ENCODE data around the gene BTD.
"Not testable (repeated sequence)": the region's sequence is repeated elsewhere in the genome, so short reads cannot be mapped to it uniquely, and the experiment has no call there.

BTD gene

GRCh38 chr3:15616053-15616452, 14.5 kb downstream of the BTD start:
- Histone ChIP-seq H3K36me3 (replicated peaks in 1 of 2; ENCODE audit: control insufficient read depth in 2 of 2, insufficient read depth in 2 of 2, low read length in 2 of 2) (no peaks in the 10 kb centered on the region), H3K4me1 (ENCODE audit: control insufficient read depth in 2 of 2, insufficient read depth in 1 of 2, low read depth in 1 of 2, low read length in 2 of 2) (no peaks in the 10 kb centered on the region), H3K14ac (ENCODE audit: low read length) (no peak overlapping the region), H3K4me3 (ENCODE audit: low read length in 2 of 2) (no peak overlapping the region), H2BK12ac (ENCODE audit: low read length) (no peak overlapping the region), H3K9me3 (replicated peaks in 1 of 2; ENCODE audit: control insufficient read depth in 2 of 2, insufficient read depth in 1 of 2, low read depth in 1 of 2, low read length in 2 of 2) (peaks cover 5 to 11% of the 10 kb centered on the region in 2 donors), H3K27me3 (ENCODE audit: control insufficient read depth in 3 of 3, insufficient read depth in 3 of 3, low read depth in 1 of 3, low read length in 3 of 3) (no peaks in the 10 kb centered on the region), H2BK15ac (ENCODE audit: low read length) (no peak overlapping the region), H4K91ac (ENCODE audit: low read depth, low read length, poor library complexity) (no peak overlapping the region), H3K79me1 (ENCODE audit: low read depth, low read length) (no peaks in the 10 kb centered on the region), H2AK5ac (ENCODE audit: low read depth, low read length) (no peak overlapping the region), H2AFZ (ENCODE audit: low read length) (no peak overlapping the region), H3K23ac (ENCODE audit: low read depth, low read length, poor library complexity) (no peak overlapping the region), H3K4me2 (ENCODE audit: insufficient read depth, low read length, poor library complexity, severe bottlenecking) (no peak overlapping the region), H4K8ac (ENCODE audit: low read depth, low read length) (no peak overlapping the region), H3K27ac (replicated peaks; ENCODE audit: low read length) (no peak overlapping the region), H2BK120ac (ENCODE audit: low read depth, low read length) (no peak overlapping the region), H2BK5ac (ENCODE audit: low read length) (no peak overlapping the region), H3K18ac (ENCODE audit: low read length) (no peak overlapping the region), H3K9ac (ENCODE audit: low read depth, low read length, poor library complexity) (no peak overlapping the region), H3K4ac (ENCODE audit: low read length) (no peak overlapping the region)
- WGBS, 2 donors (ENCODE audit: extremely low coverage in 2 of 2, insufficient read length in 2 of 2, insufficient replicate concordance in 1 of 2) = no CpG with 5 or more reads among the region's 6 CpGs
- DNase-seq (ENCODE audit: low spot score) = no peak

- not testable (repeated sequence) for H2AK5ac ChIP-seq (ENCODE audit: low read depth, low read length); H3K9ac ChIP-seq (ENCODE audit: low read depth, low read length, poor library complexity); H4K91ac ChIP-seq (ENCODE audit: low read depth, low read length, poor library complexity); H2BK12ac ChIP-seq (ENCODE audit: low read length); H3K79me1 ChIP-seq (ENCODE audit: low read depth, low read length); H3K27ac ChIP-seq (replicated peaks; ENCODE audit: low read length); H4K8ac ChIP-seq (ENCODE audit: low read depth, low read length); H3K14ac ChIP-seq (ENCODE audit: low read length); DNase-seq (ENCODE audit: low spot score); H3K36me3 ChIP-seq (replicated peaks in 1 of 2; ENCODE audit: control insufficient read depth in 2 of 2, insufficient read depth in 2 of 2, low read length in 2 of 2); H3K4me1 ChIP-seq (ENCODE audit: control insufficient read depth in 2 of 2, insufficient read depth in 1 of 2, low read depth in 1 of 2, low read length in 2 of 2); H2AFZ ChIP-seq (ENCODE audit: low read length); H2BK5ac ChIP-seq (ENCODE audit: low read length); H3K4ac ChIP-seq (ENCODE audit: low read length); H3K18ac ChIP-seq (ENCODE audit: low read length); H2BK15ac ChIP-seq (ENCODE audit: low read length); H2BK120ac ChIP-seq (ENCODE audit: low read depth, low read length); H3K23ac ChIP-seq (ENCODE audit: low read depth, low read length, poor library complexity); H3K4me3 ChIP-seq (ENCODE audit: low read length in 2 of 2); H3K4me2 ChIP-seq (ENCODE audit: insufficient read depth, low read length, poor library complexity, severe bottlenecking); H3K27me3 ChIP-seq (ENCODE audit: control insufficient read depth in 3 of 3, insufficient read depth in 3 of 3, low read depth in 1 of 3, low read length in 3 of 3)
- H3K9me3 ChIP-seq (replicated peaks in 1 of 2; ENCODE audit: control insufficient read depth in 2 of 2, insufficient read depth in 1 of 2, low read depth in 1 of 2, low read length in 2 of 2) = peaks cover 5 to 12% of the 10 kb centered on the region in 2 donors
- WGBS, 2 donors (ENCODE audit: extremely low coverage in 2 of 2, insufficient read length in 2 of 2, insufficient replicate concordance in 1 of 2) = no CpG with 5 or more reads among the region's 8 CpGs
Measured at GRCh38 chr3:15619659-15620464, 18.3 kb downstream of the BTD start.

GRCh38 chr3:15623535-15624440, 22.2 kb downstream of the BTD start:
- peaks cover 5 to 12% of the 10 kb centered on the region in 2 donors for H3K9me3 ChIP-seq (replicated peaks in 1 of 2; ENCODE audit: control insufficient read depth in 2 of 2, insufficient read depth in 1 of 2, low read depth in 1 of 2, low read length in 2 of 2)
- no peak overlapping the region for H2AFZ ChIP-seq (ENCODE audit: low read length)
- DNase-seq (ENCODE audit: low spot score) = no peak
- no peaks in the 10 kb centered on the region for H3K4me1 ChIP-seq (ENCODE audit: control insufficient read depth in 2 of 2, insufficient read depth in 1 of 2, low read depth in 1 of 2, low read length in 2 of 2)
- H3K79me1 ChIP-seq (ENCODE audit: low read depth, low read length) = no peaks in the 10 kb centered on the region
- no peaks in the 10 kb centered on the region for H3K27me3 ChIP-seq (ENCODE audit: control insufficient read depth in 3 of 3, insufficient read depth in 3 of 3, low read depth in 1 of 3, low read length in 3 of 3)
- H2BK120ac ChIP-seq (ENCODE audit: low read depth, low read length) = no peak overlapping the region
- no peak overlapping the region for H3K23ac ChIP-seq (ENCODE audit: low read depth, low read length, poor library complexity)
- H3K9ac ChIP-seq (ENCODE audit: low read depth, low read length, poor library complexity) = no peak overlapping the region
- H4K8ac ChIP-seq (ENCODE audit: low read depth, low read length) = no peak overlapping the region
- H2BK12ac ChIP-seq (ENCODE audit: low read length) = no peak overlapping the region
- no CpG with 5 or more reads among the region's 4 CpGs for WGBS, 2 donors (ENCODE audit: extremely low coverage in 2 of 2, insufficient read length in 2 of 2, insufficient replicate concordance in 1 of 2)
- H2BK5ac ChIP-seq (ENCODE audit: low read length) = no peak overlapping the region
- H3K4me3 ChIP-seq (ENCODE audit: low read length in 2 of 2) = no peak overlapping the region
- no peak overlapping the region for H2AK5ac ChIP-seq (ENCODE audit: low read depth, low read length)
- no peak overlapping the region for H3K4me2 ChIP-seq (ENCODE audit: insufficient read depth, low read length, poor library complexity, severe bottlenecking)
- H3K18ac ChIP-seq (ENCODE audit: low read length) = no peak overlapping the region
- H3K27ac ChIP-seq (replicated peaks; ENCODE audit: low read length) = no peak overlapping the region
- H3K36me3 ChIP-seq (replicated peaks in 1 of 2; ENCODE audit: control insufficient read depth in 2 of 2, insufficient read depth in 2 of 2, low read length in 2 of 2) = no peaks in the 10 kb centered on the region
- no peak overlapping the region for H3K14ac ChIP-seq (ENCODE audit: low read length)
- no peak overlapping the region for H4K91ac ChIP-seq (ENCODE audit: low read depth, low read length, poor library complexity)
- H2BK15ac ChIP-seq (ENCODE audit: low read length) = no peak overlapping the region
- no peak overlapping the region for H3K4ac ChIP-seq (ENCODE audit: low read length)

- no peaks in the 10 kb centered on the region for H3K36me3 ChIP-seq (replicated peaks in 1 of 2; ENCODE audit: control insufficient read depth in 2 of 2, insufficient read depth in 2 of 2, low read length in 2 of 2)
- H3K23ac ChIP-seq (ENCODE audit: low read depth, low read length, poor library complexity) = no peak overlapping the region
- H2AFZ ChIP-seq (ENCODE audit: low read length) = no peak overlapping the region
Measured at GRCh38 chr3:15628967-15629366, 27.4 kb downstream of the BTD start.

More at GRCh38 chr3:15628967-15629366, 27.4 kb downstream of the BTD start:
- Histone ChIP-seq H2AK5ac (ENCODE audit: low read depth, low read length) (no peak overlapping the region), H3K9ac (ENCODE audit: low read depth, low read length, poor library complexity) (no peak overlapping the region), H3K9me3 (replicated peaks in 1 of 2; ENCODE audit: control insufficient read depth in 2 of 2, insufficient read depth in 1 of 2, low read depth in 1 of 2, low read length in 2 of 2) (no peaks in the 10 kb centered on the region), H2BK5ac (ENCODE audit: low read length) (no peak overlapping the region), H3K27ac (replicated peaks; ENCODE audit: low read length) (no peak overlapping the region), H4K91ac (ENCODE audit: low read depth, low read length, poor library complexity) (no peak overlapping the region), H3K18ac (ENCODE audit: low read length) (no peak overlapping the region), H2BK12ac (ENCODE audit: low read length) (no peak overlapping the region), H2BK120ac (ENCODE audit: low read depth, low read length) (no peak overlapping the region), H3K4me1 (ENCODE audit: control insufficient read depth in 2 of 2, insufficient read depth in 1 of 2, low read depth in 1 of 2, low read length in 2 of 2) (peaks cover 2 to 9% of the 10 kb centered on the region in 2 donors), H3K4ac (ENCODE audit: low read length) (no peak overlapping the region), H3K27me3 (ENCODE audit: control insufficient read depth in 3 of 3, insufficient read depth in 3 of 3, low read depth in 1 of 3, low read length in 3 of 3) (no peaks in the 10 kb centered on the region), H4K8ac (ENCODE audit: low read depth, low read length) (no peak overlapping the region), H2BK15ac (ENCODE audit: low read length) (no peak overlapping the region), H3K79me1 (ENCODE audit: low read depth, low read length) (no peaks in the 10 kb centered on the region), H3K14ac (ENCODE audit: low read length) (no peak overlapping the region), H3K4me3 (ENCODE audit: low read length in 2 of 2) (no peak overlapping the region), H3K4me2 (ENCODE audit: insufficient read depth, low read length, poor library complexity, severe bottlenecking) (no peak overlapping the region)
- no peak for DNase-seq (ENCODE audit: low spot score)
